ENCODE data around the gene ST3GAL3.

Gene ST3GAL3

GRCh38 chr1:43904660-43905551 lies 197.6 kb downstream of the ST3GAL3 start:
- DNase-seq, result no peak
- no peaks in the 10 kb centered on the region for H3K9me3 ChIP-seq
- H3K4me3 ChIP-seq (ENCODE audit: low read depth, low read length), result no peak overlapping the region
- no peaks in the 10 kb centered on the region for H3K27me3 ChIP-seq
- TF ChIP-seq CTCF (IDR thresholded peaks at IDR 0.05; ENCODE audit: low read depth, low read length), result no peak
- no peaks in the 10 kb centered on the region for H3K36me3 ChIP-seq
- H3K4me1 ChIP-seq, result no peaks in the 10 kb centered on the region

- H3K27me3 ChIP-seq, result no peaks in the 10 kb centered on the region
- DNase-seq, result no peak
- H3K4me3 ChIP-seq (ENCODE audit: low read depth, low read length), result no peak overlapping the region
- H3K36me3 ChIP-seq, result no peaks in the 10 kb centered on the region
- no peak for TF ChIP-seq CTCF (IDR thresholded peaks at IDR 0.05; ENCODE audit: low read depth, low read length)
- no peaks in the 10 kb centered on the region for H3K4me1 ChIP-seq
- H3K9me3 ChIP-seq, result no peaks in the 10 kb centered on the region
Measured at GRCh38 chr1:43908226-43908625, 200.9 kb downstream of the ST3GAL3 start.

GRCh38 chr1:43908858-43909257 lies 201.5 kb downstream of the ST3GAL3 start:
- H3K4me3 ChIP-seq (ENCODE audit: low read depth, low read length), result no peak overlapping the region
- H3K4me1 ChIP-seq, result no peaks in the 10 kb centered on the region
- no peak for TF ChIP-seq CTCF (IDR thresholded peaks at IDR 0.05; ENCODE audit: low read depth, low read length)
- H3K36me3 ChIP-seq, result no peaks in the 10 kb centered on the region
- no peak for DNase-seq
- no peaks in the 10 kb centered on the region for H3K27me3 ChIP-seq
- H3K9me3 ChIP-seq, result no peaks in the 10 kb centered on the region

GRCh38 chr1:43910343-43910742 lies 203.0 kb downstream of the ST3GAL3 start:
- no peaks in the 10 kb centered on the region for H3K36me3 ChIP-seq
- no peaks in the 10 kb centered on the region for H3K27me3 ChIP-seq
- H3K9me3 ChIP-seq, result no peaks in the 10 kb centered on the region
- DNase-seq, result no peak
- TF ChIP-seq CTCF (IDR thresholded peaks at IDR 0.05; ENCODE audit: low read depth, low read length), result no peak
- H3K4me1 ChIP-seq, result no peaks in the 10 kb centered on the region
- H3K4me3 ChIP-seq (ENCODE audit: low read depth, low read length), result no peak overlapping the region

- Histone ChIP-seq H3K36me3 (no peaks in the 10 kb centered on the region), H3K27me3 (no peaks in the 10 kb centered on the region), H3K9me3 (no peaks in the 10 kb centered on the region), H3K4me1 (no peaks in the 10 kb centered on the region), H3K4me3 (ENCODE audit: low read depth, low read length) (no peak overlapping the region)
- no peak for TF ChIP-seq CTCF (IDR thresholded peaks at IDR 0.05; ENCODE audit: low read depth, low read length)
- no peak for DNase-seq
Measured at GRCh38 chr1:43912607-43913006, 205.3 kb downstream of the ST3GAL3 start.

- no peaks in the 10 kb centered on the region for H3K9me3 ChIP-seq
- TF ChIP-seq CTCF (IDR thresholded peaks at IDR 0.05; ENCODE audit: low read depth, low read length), result no peak
- no peaks in the 10 kb centered on the region for H3K27me3 ChIP-seq
- no peaks in the 10 kb centered on the region for H3K36me3 ChIP-seq
- H3K4me3 ChIP-seq (ENCODE audit: low read depth, low read length), result no peak overlapping the region
- DNase-seq, result no peak
- H3K4me1 ChIP-seq, result no peaks in the 10 kb centered on the region
Measured at GRCh38 chr1:43913051-43913501, 205.7 kb downstream of the ST3GAL3 start.

All from BE2C (cell line).